ENCODE data around the gene TTLL1. TPM values are rescaled to one million over a fixed set of nuclear protein-coding genes. Genes with fewer than 3 reads are reported as not detected.

TTLL1 gene
- total and polyA plus RNA-seq, 9 donors, result 1.3 to 13.7 (median 7.2) TPM

- Histone ChIP-seq H3K9me3 (no peaks in the 10 kb centered on the region), H3K4me3 (no peak overlapping the region), H3K27me3 (no peaks in the 10 kb centered on the region), H3K4me1 (ENCODE audit: insufficient read depth) (peaks cover 29% of the 10 kb centered on the region), H3K36me3 (no peaks in the 10 kb centered on the region), H3K27ac (peak overlapping the region; percentile 7 to 40)
- TF ChIP-seq EP300 (IDR thresholded peaks at IDR 0.05), result no peak
- DNase-seq, result peak in 1 of 5 donors; percentile 61
- WGBS, 3 donors, result 9 to 11% (median 11%) methylated on average over 9 of the region's 9 CpGs
- intact Hi-C loops (cut with DNase I), result loop anchor here in 1 of 4 donors (10.0 kb wide), 1 partner anchor 70 kb away; no protein-coding TSS in a partner anchor
These were observed 94.2 kb downstream of the TTLL1 start for GRCh38 chr22:42994917-42995562.

GRCh38 chr22:42994276-42994916 lies 94.8 kb downstream of the TTLL1 start:
- Histone ChIP-seq H3K36me3 (no peaks in the 10 kb centered on the region), H3K9me3 (no peaks in the 10 kb centered on the region), H3K4me3 (no peak overlapping the region), H3K27me3 (no peaks in the 10 kb centered on the region), H3K4me1 (ENCODE audit: insufficient read depth) (peaks cover 28% of the 10 kb centered on the region), H3K27ac (peak overlapping the region in 1 of 2 donors; percentile 40)
- TF ChIP-seq POLR2A (IDR thresholded peaks at IDR 0.05), result no peak
- no peak for TF ChIP-seq CTCF (IDR thresholded peaks at IDR 0.05)
- TF ChIP-seq EP300 (IDR thresholded peaks at IDR 0.05), result no peak
- DNase-seq, result no peak
- intact Hi-C loops (cut with DNase I), result loop anchor here in 1 of 4 donors (10.0 kb wide), 1 partner anchor 70 kb away; no protein-coding TSS in a partner anchor
- 86 to 88% (median 87%) methylated on average over 12 of the region's 12 CpGs for WGBS, 3 donors

GRCh38 chr22:42993651-42994275 lies 95.4 kb downstream of the TTLL1 start:
- no peak for TF ChIP-seq CTCF (IDR thresholded peaks at IDR 0.05)
- no peak for TF ChIP-seq POLR2A (IDR thresholded peaks at IDR 0.05)
- TF ChIP-seq EP300 (IDR thresholded peaks at IDR 0.05), result no peak
- H3K27ac ChIP-seq, result no peak overlapping the region
- intact Hi-C loops (cut with DNase I), result loop anchor here in 1 of 4 donors (10.0 kb wide), 1 partner anchor 69 kb away; no protein-coding TSS in a partner anchor
- no peak for DNase-seq
- no peak overlapping the region for H3K4me3 ChIP-seq
- no peaks in the 10 kb centered on the region for H3K36me3 ChIP-seq
- H3K9me3 ChIP-seq, result no peaks in the 10 kb centered on the region
- no peaks in the 10 kb centered on the region for H3K27me3 ChIP-seq
- H3K4me1 ChIP-seq (ENCODE audit: insufficient read depth), result peaks cover 28% of the 10 kb centered on the region
- WGBS, 3 donors, result 71 to 79% (median 76%) methylated on average over 12 of the region's 12 CpGs

- DNase-seq, result no peak
- H3K9me3 ChIP-seq, result no peaks in the 10 kb centered on the region
- no peak overlapping the region for H3K27ac ChIP-seq
- intact Hi-C loops (cut with DNase I), result loop anchor here in 1 of 4 donors (10.0 kb wide), 1 partner anchor 68 kb away; no protein-coding TSS in a partner anchor
- H3K4me3 ChIP-seq, result no peak overlapping the region
- H3K4me1 ChIP-seq (ENCODE audit: insufficient read depth), result peaks cover 30% of the 10 kb centered on the region
- 79 to 93% (median 80%) methylated on average over 9 of the region's 9 CpGs for WGBS, 3 donors
- TF ChIP-seq CTCF (IDR thresholded peaks at IDR 0.05) (no peak), EP300 (IDR thresholded peaks at IDR 0.05) (no peak), POLR2A (IDR thresholded peaks at IDR 0.05) (no peak)
- H3K27me3 ChIP-seq, result no peaks in the 10 kb centered on the region
- H3K36me3 ChIP-seq, result no peaks in the 10 kb centered on the region
These were observed 96.2 kb downstream of the TTLL1 start for GRCh38 chr22:42992886-42993479.
